HG02981 (cell line): Measurements from ENCODE around the gene TMCC2.
A peak's percentile ranks its signal among the peaks of the same experiment; 100 is the strongest.
"Not testable (repeated sequence)": the region's sequence is repeated elsewhere in the genome, so short reads cannot be mapped to it uniquely, and the experiment has no call there.

ENCODE experiments used
- ATAC-seq: cut with Tn5 transposase; IDR thresholded peaks from one replicate; pipeline ENCODE4 v1.9.1; 2021; ENCODE audit warnings: mild to moderate bottlenecking, moderate library complexity; ENCODE audit not compliant: unreplicated experiment

TMCC2 gene

GRCh38 chr1:205227584-205228013, at the start of gene TMCC2:
TMCC2 (plus strand) TSS chr1:205227946; CDS start chr1:205228565, 619 bp downstream.
- ATAC-seq, result peak; percentile 74

- ATAC-seq, result no peak
These were observed 47.9 kb upstream of the TMCC2 start for GRCh38 chr1:205179842-205180241.

- ATAC-seq, result not testable (repeated sequence)
These were observed 47.4 kb upstream of the TMCC2 start for GRCh38 chr1:205180331-205180730.

GRCh38 chr1:205182930-205183329, 44.8 kb upstream of the TMCC2 start:
- no peak for ATAC-seq

- ATAC-seq, result no peak
These were observed 43.9 kb upstream of the TMCC2 start for GRCh38 chr1:205183676-205184335.

- ATAC-seq, result no peak
These were observed 41.6 kb upstream of the TMCC2 start for GRCh38 chr1:205186191-205186590.

GRCh38 chr1:205187420-205187819, 40.3 kb upstream of the TMCC2 start:
- ATAC-seq, result no peak

GRCh38 chr1:205188098-205188497, 39.6 kb upstream of the TMCC2 start:
- ATAC-seq, result no peak

GRCh38 chr1:205188596-205188995, 39.1 kb upstream of the TMCC2 start:
- no peak for ATAC-seq

- no peak for ATAC-seq
These were observed 38.6 kb upstream of the TMCC2 start for GRCh38 chr1:205189131-205189530.

- no peak for ATAC-seq
These were observed 36.7 kb upstream of the TMCC2 start for GRCh38 chr1:205190845-205191577.

- no peak for ATAC-seq
These were observed 36.1 kb upstream of the TMCC2 start for GRCh38 chr1:205191622-205192021.

- ATAC-seq, result no peak
These were observed 35.5 kb upstream of the TMCC2 start for GRCh38 chr1:205192287-205192686.

- no peak for ATAC-seq
These were observed 28.4 kb upstream of the TMCC2 start for GRCh38 chr1:205199090-205199930.

- ATAC-seq, result no peak
These were observed 27.8 kb upstream of the TMCC2 start for GRCh38 chr1:205199931-205200299.

GRCh38 chr1:205204552-205204951, 23.2 kb upstream of the TMCC2 start:
- no peak for ATAC-seq

- no peak for ATAC-seq
These were observed 22.7 kb upstream of the TMCC2 start for GRCh38 chr1:205205055-205205454.

- ATAC-seq, result no peak
These were observed 18.9 kb upstream of the TMCC2 start for GRCh38 chr1:205208811-205209210.

- no peak for ATAC-seq
These were observed 17.0 kb upstream of the TMCC2 start for GRCh38 chr1:205210756-205211168.

- peak; percentile 74 for ATAC-seq
These were observed 16.4 kb upstream of the TMCC2 start, which contains the start of gene DSTYK for GRCh38 chr1:205211169-205211838. DSTYK (minus strand) TSS chr1:205211702; CDS start chr1:205211535, 167 bp downstream.
